AG09319 (cell line): ENCODE results near the gene ZBTB2.
A peak's percentile ranks its signal among the peaks of the same experiment; 100 is the strongest.

Experiments
- DNase-seq: peaks from one replicate; pipeline ENCODE4 v3.0.0-alpha.2; 2010; ENCODE audit warnings: low read depth; ENCODE audit errors: extremely low read depth
- CTCF ChIP-seq: IDR thresholded peaks from 2 replicates; pipeline ENCODE4 v1.5.1; 2011; ENCODE audit warnings: low read depth, mild to moderate bottlenecking, inconsistent platforms, low read length, moderate library complexity

The ZBTB2 gene

GRCh38 chr6:151402228-151402627 is 10.9 kb upstream of the ZBTB2 start:
- no peak for TF ChIP-seq CTCF
- DNase-seq, result no peak

- no peak for DNase-seq
- no peak for TF ChIP-seq CTCF
These were observed 9.1 kb upstream of the ZBTB2 start for GRCh38 chr6:151400473-151400872.

GRCh38 chr6:151399679-151400078 is 8.3 kb upstream of the ZBTB2 start:
- TF ChIP-seq CTCF, result no peak
- no peak for DNase-seq

GRCh38 chr6:151393410-151393809 is 2.1 kb upstream of the ZBTB2 start:
- TF ChIP-seq CTCF, result no peak

GRCh38 chr6:151392427-151392826 is 1.1 kb upstream of the ZBTB2 start:
- no peak for DNase-seq
- TF ChIP-seq CTCF, result no peak

More at GRCh38 chr6:151393410-151393809, 2.1 kb upstream of the ZBTB2 start:
- DNase-seq, result no peak

GRCh38 chr6:151390851-151391470 is 398 bp downstream of the ZBTB2 start:
- no peak for TF ChIP-seq CTCF
- no peak for DNase-seq

GRCh38 chr6:151390276-151390850 is 996 bp downstream of the ZBTB2 start:
- TF ChIP-seq CTCF, result no peak
- DNase-seq, result peak; percentile 99
